Left kidney (tissue), 2 donors: Measurements from ENCODE around the gene RNPEP. TPM values are rescaled to one million over a fixed set of nuclear protein-coding genes. Genes with fewer than 3 reads are reported as not detected.
"Not testable (repeated sequence)": the region's sequence is repeated elsewhere in the genome, so short reads cannot be mapped to it uniquely, and the experiment has no call there.

ENCODE experiments used
- DNase-seq: peaks from one replicate; pipeline ENCODE4 v3.0.0-alpha.2; 2013
- polyA plus RNA-seq: library from polyadenylated mRNA; unstranded; fragments of 120-200 nt; gene quantifications from one replicate; pipeline ENCODE4 v1.2.1, GENCODE V29; 2013; ENCODE audit not compliant: insufficient read length

Gene RNPEP
- polyA plus RNA-seq, 1 donor = 74.5 TPM

DNA sequence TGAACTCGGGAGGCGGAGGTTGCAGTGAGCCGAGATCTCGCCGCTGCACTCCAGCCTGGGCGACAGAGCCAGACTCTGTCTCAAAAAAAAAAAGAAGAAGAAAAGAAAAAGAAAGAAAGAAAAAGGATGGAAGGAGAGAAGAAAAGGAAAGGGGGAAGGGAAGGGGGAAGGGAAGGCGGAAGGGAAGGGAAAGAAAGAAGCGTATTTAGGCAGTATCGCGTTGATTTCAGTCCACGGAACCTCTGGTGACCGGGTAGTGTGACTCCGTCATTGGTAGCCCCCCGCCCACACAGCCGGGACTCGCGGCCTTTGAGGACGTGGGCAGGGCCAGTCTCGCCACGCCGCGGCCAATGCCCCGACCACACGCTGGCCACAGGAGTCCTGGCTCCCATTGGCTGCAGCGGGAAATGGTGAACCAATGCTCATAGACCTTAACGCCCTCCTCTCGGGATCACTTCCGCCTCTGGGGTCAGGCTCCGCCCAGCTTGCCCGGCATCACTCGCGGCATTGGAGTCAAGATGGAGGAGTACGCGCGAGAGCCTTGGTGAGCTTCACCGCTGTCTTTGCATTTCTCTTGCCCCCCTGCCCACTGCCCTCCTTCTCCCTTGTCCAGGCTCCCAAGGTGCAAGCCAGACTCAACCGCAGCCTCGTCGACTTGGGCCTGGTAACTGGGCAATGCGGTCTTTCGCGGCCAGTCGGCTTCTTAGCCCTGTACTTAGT lies 27.3 kb upstream of the RNPEP start, which contains the start of gene TIMM17A:
TIMM17A (plus strand) TSS at position 495 of the 720 bp plus-strand sequence; CDS start at position 519, 24 bp downstream.
- DNase-seq = peak; percentile 98

DNA sequence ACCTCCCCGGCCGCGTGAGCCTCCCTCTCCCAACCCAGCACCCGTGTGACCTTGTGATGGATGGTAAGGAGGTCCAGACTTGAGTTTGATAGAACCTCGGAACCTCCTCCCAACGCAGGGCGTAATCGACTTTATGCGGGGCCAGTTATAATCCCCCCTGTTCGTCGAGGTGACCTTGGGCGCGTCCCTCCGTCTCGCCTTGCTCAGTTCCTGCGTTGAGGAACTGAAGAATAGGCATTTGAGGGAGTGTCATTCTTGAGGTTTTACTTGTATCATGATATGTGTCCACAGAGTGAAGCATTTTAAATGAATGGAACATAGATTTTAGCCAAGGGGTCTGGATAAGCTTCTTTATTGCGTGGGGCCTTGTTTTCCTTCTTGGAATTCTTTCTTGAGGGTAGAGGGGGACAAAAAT lies 26.7 kb upstream of the RNPEP start:
- DNase-seq = no peak

DNA sequence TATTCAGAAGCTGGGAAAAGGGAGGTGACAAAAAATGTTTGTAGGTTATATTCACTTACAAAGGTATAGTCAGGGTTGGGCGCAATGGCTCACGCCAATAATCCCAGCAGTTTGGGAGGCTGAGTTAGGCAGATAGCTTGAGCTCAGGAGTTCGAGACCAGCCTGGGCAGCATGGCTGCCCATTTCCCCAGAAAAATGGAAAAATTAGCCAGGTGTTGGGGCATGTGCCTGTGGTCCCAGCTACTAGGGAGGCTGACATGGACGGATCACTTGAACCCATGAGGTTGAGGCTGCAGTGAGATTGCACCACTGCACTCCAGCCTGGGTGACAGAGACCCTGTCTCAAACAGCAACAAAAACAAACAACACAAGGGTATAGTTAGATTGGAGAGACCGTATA lies 24.1 kb upstream of the RNPEP start:
- no peak for DNase-seq

DNA sequence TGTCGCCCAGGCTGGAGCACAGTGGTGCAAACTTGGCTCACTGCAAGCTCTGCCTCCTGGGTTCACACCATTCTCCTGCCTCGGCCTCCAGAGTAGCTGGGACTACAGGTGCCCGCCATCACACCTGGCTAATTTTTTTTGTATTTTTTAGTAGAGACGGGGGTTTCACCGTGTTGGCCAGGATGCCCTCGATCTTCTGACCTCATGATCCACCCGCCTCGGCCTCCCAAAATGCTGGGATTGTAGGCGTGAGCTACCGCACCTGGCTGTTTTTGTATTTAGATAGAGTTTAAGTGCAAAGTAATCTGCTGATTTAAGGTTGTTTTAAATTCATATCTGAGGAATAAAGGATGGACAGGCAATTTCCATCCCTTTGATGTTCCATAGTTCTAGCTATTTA lies 20.1 kb upstream of the RNPEP start:
- not testable (repeated sequence) for DNase-seq

DNA sequence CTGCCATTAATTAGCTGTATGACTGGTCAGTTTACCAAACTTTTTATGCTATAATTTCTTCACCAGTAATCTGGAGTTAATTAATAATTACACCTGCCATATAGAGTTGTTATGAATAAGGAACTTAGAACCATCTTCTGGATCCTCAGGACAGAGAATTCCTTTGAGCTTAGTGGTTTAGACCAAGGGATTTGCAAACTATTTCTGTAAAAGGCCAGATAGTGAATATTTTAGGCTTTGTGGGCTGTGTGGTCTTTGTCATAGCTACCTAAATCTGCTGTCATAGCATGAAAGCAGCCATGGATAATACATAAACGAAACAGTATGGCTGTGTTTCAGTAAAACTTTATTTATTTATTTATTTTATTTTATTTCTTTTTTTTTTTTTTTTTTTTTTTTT lies 18.2 kb upstream of the RNPEP start:
- no peak for DNase-seq

DNA sequence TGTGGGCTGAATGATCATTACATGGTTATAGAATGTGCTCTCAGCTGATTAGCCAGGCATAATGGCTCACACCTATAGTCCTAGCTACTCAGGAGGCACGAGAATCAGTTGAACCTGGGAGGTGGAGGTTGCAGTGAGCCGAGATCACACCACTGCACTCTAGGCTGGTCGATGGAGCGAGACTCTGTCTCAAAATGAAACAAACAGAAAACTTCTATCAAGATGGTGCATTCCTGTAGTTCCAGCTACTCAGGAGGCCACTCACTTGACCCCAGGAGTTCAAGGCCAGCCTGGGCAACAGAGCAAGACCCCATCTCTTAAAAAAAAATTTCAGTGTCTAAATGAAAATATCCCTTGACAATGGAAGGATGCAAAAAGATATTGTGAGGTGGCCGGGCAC lies 16.3 kb upstream of the RNPEP start:
- no peak for DNase-seq

DNA sequence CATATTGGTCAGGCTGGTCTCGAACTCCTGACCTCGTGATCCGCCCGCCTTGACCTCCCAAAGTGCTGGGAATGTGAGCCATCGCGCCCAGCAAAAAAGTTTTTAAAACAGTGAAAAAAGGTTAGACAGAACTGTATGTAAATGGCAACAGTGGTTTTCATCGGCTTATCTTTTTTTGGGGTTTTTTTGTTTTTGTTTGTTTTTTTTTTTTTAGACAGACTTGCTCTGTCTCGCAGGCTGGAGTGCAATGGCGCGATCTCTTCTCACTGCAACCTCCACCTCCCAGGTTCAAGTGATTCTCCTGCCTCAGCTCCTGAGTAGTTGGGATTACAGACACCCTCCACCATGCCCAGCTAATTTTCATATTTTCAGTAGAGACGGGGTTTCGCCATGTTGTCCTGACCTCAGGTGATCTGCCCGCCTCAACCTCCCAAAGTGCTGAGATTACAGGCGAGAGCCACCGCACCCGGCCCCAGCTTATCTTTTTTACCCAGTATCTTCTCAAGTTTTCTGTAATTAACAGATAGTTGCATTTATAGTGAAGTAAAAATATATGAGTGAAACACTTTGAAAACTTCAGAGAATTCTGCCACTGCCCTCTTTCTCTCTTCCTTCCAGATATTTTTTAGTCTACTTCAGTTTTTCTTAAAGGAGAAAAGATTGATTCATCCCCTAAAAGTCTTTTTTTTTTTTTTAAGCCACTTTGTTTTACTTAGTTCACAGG lies 14.1 kb upstream of the RNPEP start:
- DNase-seq = no peak

DNA sequence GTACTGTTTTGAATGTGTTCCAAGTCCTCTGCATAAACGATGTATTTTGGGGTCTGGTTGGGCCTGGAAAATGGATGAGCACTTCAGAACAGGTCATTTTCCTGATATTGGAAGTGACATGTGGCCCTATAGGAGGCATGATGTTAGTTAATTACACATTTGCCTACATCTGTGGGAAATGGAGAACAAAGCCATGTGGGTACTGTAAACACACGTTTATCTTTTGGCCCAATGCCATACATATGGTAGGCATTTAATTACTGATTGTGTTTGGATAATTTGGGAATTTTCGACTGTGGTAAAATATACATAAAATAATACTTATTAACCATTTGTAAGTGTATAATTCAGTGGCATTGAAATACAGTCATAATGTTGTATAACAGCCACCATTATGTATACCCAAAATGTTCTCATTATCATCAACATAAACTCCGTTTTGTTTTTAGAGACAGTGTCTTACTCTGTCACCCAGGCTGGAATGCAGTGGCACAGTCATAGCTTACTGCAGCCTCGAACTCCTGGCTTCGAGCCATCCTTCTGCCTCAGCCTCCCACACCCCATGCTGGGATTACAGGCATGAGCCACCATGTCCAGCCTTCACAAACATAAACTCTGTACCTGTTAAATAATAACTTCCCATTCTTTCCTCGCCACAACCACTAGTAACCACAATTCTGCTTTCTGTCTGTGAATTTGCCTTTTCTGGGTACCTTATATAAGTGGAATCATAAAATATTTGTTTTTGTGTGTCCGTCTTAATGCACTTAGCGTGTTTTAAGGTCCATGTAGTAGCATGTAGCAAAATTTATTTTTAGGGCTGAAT lies 11.9 kb upstream of the RNPEP start:
- DNase-seq = no peak

DNA sequence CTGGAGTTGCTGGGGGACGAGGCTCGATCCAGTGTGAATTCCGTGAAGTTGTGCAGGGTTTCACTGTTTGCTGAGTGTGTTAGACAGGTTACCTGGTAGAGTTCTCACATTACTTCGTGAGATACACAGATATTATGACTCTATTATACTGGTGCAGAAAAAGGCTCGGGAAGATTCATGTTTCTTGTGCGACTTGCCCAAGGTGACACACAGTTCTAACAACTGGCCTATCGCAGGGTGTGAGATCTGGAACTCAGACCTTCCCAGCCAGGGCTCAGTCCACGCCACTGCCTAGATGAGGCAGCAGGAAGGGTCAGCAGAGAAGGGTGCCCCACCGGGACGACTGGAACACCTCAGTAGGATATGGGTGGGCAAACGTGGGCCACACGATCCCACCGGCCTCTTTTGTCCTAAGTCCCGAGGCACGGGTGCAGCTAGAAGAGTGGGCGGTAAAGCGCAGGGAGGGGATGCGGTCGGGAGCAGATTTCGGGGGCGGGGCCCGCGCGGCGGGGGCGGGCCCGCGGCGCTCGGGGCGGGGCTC lies 296 bp upstream of the RNPEP start:
- peak; percentile 60 for DNase-seq

DNA sequence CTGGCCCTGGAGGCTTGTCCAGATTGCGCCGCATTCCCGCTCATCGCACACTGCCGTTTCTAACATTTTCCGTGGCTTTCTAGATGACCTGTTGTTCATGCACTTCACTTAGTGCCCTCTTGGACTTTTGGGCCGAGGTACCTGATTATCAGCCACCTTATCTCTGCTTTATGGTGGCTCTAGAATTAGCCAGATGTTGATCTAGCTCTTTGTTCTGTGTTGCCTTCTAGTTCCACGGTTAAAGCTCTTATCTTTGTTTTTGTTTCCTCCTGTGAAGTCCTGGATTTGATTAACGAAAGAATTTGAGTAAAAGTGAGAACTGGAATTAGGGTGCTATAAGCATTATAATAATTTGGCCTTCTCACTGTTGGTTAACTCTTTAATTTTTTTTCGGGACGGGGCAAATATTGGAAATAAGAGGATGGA lies 945 bp downstream of the RNPEP start:
- no peak for DNase-seq

DNA sequence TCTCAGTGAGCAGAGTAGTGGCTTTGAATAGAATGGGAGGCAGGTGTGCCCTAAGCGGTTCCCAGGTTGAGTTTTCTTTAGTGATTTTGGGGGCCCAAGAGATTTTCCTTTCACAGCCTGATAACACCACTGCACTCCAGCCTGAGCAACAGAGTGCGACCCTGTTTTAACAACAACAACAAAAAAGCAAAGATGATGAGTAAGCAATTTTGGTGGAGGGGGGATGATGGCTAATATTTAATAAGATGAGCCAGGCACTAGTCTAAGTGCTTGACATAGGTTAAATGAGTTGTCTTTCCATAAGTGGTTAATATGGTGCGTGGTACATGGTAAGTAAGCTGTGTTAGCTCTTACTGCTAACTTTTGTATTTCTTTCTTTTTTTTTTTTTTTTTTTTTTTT lies 2.0 kb downstream of the RNPEP start:
- DNase-seq = no peak

DNA sequence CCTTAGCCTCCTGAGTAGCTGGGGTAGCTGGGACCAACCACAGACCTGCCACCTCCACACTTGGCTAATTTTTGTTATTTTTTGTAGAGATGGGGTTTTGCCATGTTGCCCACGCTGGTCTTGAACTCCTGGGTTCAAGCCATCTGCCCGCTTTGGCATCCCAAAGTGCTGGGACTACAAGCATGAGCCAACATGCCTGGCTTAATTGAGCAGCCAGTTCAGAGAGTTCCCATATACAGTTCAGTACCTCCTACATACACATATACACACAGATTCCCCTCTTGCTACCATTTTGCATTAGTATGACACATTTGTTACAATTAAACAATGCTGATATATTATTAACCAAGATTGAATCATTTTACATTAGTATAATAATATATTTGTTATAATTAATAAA lies 2.9 kb downstream of the RNPEP start:
- no peak for DNase-seq

DNA sequence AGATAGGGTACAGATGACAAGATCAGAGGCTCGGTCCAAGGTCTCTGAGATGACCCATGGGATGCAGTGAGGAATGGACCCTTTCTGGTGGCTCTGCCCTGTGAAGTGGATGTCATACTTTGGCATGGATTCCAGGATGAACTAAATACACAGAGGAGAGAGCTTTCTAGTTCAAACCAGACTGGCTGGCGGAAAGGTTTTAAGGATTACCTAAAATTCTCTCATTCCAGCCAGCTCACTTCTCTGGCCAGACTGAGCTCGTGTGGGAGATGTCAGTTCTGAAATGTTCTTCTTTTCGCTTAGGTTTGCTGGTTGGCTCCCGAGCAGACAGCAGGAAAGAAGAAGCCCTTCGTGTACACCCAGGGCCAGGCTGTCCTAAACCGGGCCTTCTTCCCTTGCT lies 6.2 kb downstream of the RNPEP start:
- no peak for DNase-seq

DNA sequence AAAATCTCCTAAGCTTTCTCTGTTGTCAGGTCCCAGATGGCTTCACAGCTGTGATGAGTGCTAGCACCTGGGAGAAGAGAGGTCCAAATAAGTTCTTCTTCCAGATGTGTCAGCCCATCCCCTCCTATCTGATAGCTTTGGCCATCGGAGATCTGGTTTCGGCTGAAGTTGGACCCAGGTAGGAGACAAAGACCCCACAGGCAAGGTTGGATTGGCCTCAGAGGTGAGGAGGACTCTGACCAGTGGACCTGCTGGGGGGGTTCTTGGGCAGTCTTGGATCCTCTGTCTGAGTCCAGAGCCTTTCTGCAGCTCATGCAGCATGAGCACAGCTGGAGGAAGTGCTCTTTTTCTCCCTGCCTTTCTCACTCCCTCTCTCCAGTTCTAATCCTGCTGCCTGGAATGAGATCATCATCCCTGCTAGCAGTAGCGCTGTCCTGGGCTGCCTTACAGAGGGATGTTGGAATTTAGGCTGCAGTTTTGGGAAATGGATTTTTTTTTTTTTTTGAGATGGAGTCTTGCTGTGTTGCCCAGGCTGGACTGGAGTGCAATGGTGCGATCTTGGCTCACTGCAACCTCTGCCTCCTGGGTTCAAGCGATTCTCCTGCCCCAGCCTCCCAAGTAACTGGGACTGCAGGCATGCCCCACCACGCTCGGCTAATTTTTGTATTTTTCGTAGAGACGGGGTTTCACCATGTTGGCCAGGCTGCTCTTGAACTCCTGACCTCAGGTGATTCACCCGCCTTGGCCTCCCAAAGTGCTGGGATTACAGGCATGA lies 7.1 kb downstream of the RNPEP start:
- no peak for DNase-seq

DNA sequence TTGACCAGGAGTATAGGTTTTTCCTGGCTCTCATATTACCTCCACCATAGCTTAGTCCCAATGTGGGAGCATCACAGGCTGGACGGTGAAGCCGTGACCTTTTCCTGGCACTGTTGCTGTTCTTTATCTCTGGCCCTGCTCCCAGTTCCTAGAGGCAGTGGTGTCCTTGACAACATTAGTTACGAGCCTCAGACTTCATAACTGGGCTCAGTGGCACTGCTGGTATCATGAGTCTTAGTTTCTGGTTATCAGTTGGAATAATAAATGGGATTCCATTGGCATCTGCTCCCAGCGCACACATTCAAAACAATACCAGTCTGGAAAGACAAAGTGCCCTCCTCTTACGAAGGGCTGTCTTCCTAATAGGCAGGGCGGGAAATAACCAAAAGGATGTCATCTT lies 8.0 kb downstream of the RNPEP start:
- no peak for DNase-seq

DNA sequence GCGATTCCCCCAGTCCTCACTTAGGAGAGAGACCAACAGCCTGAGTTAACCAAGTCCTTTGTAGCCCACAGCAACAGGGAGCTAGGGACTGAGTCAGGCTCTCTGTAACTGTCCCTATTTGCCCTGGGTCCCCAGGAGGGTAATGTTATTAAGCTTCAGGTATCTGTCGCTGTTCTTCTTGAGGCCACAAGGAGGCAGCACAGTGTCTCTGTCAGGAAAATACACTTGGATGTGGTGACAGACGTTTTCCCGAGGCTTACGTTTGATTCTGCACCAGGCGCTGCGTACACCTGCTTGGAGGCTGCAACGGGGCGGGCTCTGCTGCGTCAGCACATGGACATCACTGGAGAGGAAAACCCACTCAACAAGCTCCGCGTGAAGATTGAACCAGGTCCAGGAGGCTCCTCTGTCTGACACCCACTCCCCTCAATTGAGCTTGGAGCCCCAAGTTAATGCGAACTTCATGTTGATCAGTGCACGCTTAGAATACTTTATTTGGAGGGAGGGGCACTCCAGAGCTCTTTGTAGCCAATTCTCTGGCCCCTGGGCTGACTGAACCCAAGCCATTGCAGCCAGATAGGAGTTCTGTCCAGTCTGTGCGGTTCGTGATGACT lies 17.3 kb downstream of the RNPEP start:
- DNase-seq = no peak

DNA sequence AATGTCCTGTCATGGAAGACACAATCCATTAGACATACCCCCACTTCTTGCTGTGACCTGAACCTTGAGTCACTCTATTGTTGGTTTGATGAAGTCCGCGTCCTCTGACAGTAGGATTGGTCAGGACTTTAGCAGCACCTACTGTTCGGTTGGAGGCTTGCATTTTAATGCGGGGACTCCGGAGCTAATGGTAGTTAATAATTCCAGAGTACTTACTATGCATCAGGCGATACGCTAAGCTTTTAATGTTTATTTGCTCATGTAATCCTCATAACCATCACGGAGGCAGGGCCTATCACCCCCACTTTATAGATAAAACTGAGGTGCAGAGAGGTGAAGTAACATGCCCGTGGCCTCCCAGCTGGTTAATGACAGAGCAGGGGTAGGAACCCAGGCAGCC lies 20.1 kb downstream of the RNPEP start:
- DNase-seq = no peak

DNA sequence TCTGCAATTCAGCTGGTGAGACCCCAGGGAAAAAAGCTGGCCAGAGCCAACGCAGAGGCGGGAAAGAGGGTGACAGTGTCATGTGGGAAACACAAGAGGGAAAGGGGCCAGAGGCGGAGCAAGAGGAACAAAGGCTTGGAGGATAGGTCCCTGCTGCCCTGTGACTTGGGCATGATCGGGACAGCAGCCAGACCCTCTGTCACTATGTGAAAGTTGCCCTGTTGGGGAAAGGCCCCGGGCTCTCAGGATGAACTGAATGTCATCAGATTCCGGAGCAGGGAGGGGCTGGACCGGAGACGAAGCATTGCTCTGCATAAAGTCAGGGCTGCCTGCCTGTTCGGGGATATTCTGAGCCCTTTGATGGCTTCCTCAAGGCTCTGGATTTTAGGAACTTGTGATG lies 22.3 kb downstream of the RNPEP start:
- DNase-seq = no peak

DNA sequence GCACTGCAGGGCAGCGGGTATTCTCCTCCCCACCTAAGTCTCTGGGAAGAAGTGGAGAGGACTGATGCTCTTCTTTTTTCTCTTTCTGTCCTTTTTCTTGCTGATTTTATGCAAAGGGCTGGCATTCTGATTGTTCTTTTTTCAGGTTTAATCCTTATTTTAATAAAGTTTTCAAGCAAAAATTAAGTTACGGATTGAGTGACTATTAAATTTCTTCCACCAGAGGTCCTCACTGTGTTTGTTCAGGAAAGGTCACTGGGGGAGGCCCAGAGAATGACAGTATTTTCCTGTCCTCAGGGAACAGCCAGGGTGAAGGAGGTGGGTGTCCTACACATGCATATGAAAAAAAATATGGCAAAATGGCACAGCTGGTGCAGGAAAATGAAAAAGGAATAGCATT lies 23.5 kb downstream of the RNPEP start:
- DNase-seq = no peak

DNA sequence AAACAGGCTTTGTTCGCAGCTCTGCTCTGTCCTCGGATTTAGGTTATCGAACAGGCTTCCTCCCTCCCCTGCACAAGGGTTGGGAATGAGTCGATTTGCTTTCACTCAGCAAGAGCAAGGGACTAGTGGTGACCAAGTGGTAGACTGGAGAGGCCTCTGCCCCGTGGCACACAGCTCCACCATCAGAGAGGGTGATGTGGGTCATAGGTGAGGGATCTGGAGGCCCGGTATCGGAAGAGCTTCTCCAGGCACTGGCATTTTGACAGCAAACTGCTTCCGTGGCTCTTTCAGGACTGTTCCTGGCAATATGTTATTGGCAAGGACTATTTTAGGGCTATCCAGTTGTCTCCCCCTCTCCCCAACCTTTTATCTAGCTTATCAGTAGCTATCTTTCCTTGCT lies 24.9 kb downstream of the RNPEP start:
- no peak for DNase-seq

DNA sequence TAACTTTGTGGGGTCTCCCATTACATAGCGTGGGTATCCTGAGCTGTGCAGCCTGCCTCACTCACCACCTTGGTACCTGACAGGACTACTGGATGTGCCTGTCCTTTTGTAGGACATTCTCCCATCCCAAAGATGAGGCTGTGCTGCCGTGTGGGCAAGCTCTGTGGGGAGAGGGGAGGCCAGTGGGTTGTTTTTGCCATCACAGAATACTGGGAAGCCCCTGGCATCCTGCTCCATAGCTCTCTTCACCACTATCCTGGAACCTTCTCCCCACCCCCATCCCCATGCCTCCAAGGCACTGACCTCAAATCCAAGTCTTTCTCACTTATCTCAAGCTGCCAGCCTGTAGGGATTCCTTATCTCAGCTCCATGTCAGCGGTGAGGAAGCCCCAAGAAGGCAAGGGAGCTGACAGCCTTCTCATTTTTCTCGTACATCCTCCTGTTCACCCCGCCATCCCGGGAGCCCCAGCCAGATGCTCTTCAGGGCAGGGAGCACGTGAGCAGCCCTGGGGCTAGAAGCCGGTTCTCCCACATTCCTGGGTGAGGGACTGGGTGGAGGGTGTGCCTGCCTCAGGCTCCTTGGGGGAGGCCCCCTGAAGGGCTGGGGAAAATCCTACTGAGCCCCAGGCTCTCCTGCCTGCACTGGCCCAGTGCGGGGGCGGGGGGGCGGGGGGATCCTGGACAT lies 25.5 kb downstream of the RNPEP start:
- peak; percentile 42 for DNase-seq
